Activated naive CD8-positive, alpha-beta T cell treated with anti-CD3 and anti-CD28 coated beads, Interleukin-2, amount 10 ng/mL, durations not matched to agents 7 days and 5 days (primary cell): ENCODE results near the gene SGSH. TPM values are rescaled to one million over a fixed set of nuclear protein-coding genes. Genes with fewer than 3 reads are reported as not detected.

Experiments
- ATAC-seq: fragments of 150-1000 bp; cut with Tn5 transposase; one replicate; pipeline ENCODE4 v1.10.0; 2021; ENCODE audit warnings: low read depth, moderate library complexity
- POLR2A ChIA-PET: fragments of 350-600 bp; sonication (Branson Sonifier 250); formaldehyde crosslinking; loops from one replicate; lab custom pipeline; 2021; ENCODE audit warnings: antibody characterized with exemption; lab: Charles Lee
- DNase-seq: peaks from one replicate; pipeline ENCODE4 v3.0.0; 2021
- H3K27ac Mint-ChIP-seq: one replicate; pipeline ENCODE4 v1.8.0; 2022; ENCODE audit warnings: mild to moderate bottlenecking, mixed read lengths
- H3K27me3 Mint-ChIP-seq: one replicate; pipeline ENCODE4 v1.8.0; 2022; ENCODE audit warnings: mild to moderate bottlenecking, moderate library complexity, mixed read lengths
- H3K36me3 Mint-ChIP-seq: one replicate; pipeline ENCODE4 v1.8.0; 2021; ENCODE audit warnings: mild to moderate bottlenecking, mixed read lengths
- H3K4me1 Mint-ChIP-seq: one replicate; pipeline ENCODE4 v1.8.0; 2021; ENCODE audit warnings: mixed read lengths
- H3K4me3 Mint-ChIP-seq: one replicate; pipeline ENCODE4 v1.8.0; 2022; ENCODE audit warnings: mild to moderate bottlenecking, moderate library complexity, mixed read lengths
- H3K9me3 Mint-ChIP-seq: one replicate; pipeline ENCODE4 v1.8.0; 2021; ENCODE audit warnings: mixed read lengths
- total RNA-seq, 2 experiments: library from RNA; stranded (reverse); gene quantifications; one replicate each; pipeline ENCODE4 v1.2.3, GENCODE V29; 2021

Gene SGSH
- total RNA-seq, 2 experiments from 2014 or later = 51.3 to 57.1 TPM

GRCh38 chr17:80177986-80178595 is 42.0 kb downstream of the SGSH start:
- H3K4me1 Mint-ChIP-seq = no peaks in the 10 kb centered on the region
- H3K36me3 Mint-ChIP-seq = no peaks in the 10 kb centered on the region
- H3K27ac Mint-ChIP-seq = no peak overlapping the region
- ATAC-seq (no peak), DNase-seq (no peak)
- H3K4me3 Mint-ChIP-seq = no peak overlapping the region
- no peaks in the 10 kb centered on the region for H3K9me3 Mint-ChIP-seq
- H3K27me3 Mint-ChIP-seq = peaks cover 4% of the 10 kb centered on the region
- POLR2A ChIA-PET = no interaction called here

- POLR2A ChIA-PET = no interaction called here
- Mint-ChIP-seq H3K27ac (no peak overlapping the region), H3K9me3 (no peaks in the 10 kb centered on the region), H3K36me3 (no peaks in the 10 kb centered on the region), H3K4me1 (no peaks in the 10 kb centered on the region), H3K4me3 (no peak overlapping the region), H3K27me3 (peaks cover 6% of the 10 kb centered on the region)
- no peak for ATAC-seq
- no peak for DNase-seq
These were observed 43.4 kb downstream of the SGSH start for GRCh38 chr17:80176757-80177156.

GRCh38 chr17:80173916-80174315 is 46.2 kb downstream of the SGSH start:
- Mint-ChIP-seq H3K9me3 (no peaks in the 10 kb centered on the region), H3K27ac (no peak overlapping the region), H3K4me3 (no peak overlapping the region), H3K27me3 (peaks cover 2% of the 10 kb centered on the region), H3K36me3 (no peaks in the 10 kb centered on the region), H3K4me1 (no peaks in the 10 kb centered on the region)
- ATAC-seq (no peak), DNase-seq (no peak)
- POLR2A ChIA-PET = no interaction called here

- Mint-ChIP-seq H3K4me1 (no peaks in the 10 kb centered on the region), H3K36me3 (no peaks in the 10 kb centered on the region), H3K4me3 (no peak overlapping the region), H3K9me3 (no peaks in the 10 kb centered on the region), H3K27me3 (peaks cover 2% of the 10 kb centered on the region), H3K27ac (no peak overlapping the region)
- no peak for ATAC-seq
- POLR2A ChIA-PET = no interaction called here
- DNase-seq = no peak
These were observed 47.0 kb downstream of the SGSH start for GRCh38 chr17:80173126-80173525.

- H3K9me3 Mint-ChIP-seq = no peaks in the 10 kb centered on the region
- peaks cover 2% of the 10 kb centered on the region for H3K27me3 Mint-ChIP-seq
- H3K36me3 Mint-ChIP-seq = no peaks in the 10 kb centered on the region
- no peaks in the 10 kb centered on the region for H3K4me1 Mint-ChIP-seq
- no peak overlapping the region for H3K4me3 Mint-ChIP-seq
- no peak for DNase-seq
- no peak for ATAC-seq
- POLR2A ChIA-PET = no interaction called here
- H3K27ac Mint-ChIP-seq = no peak overlapping the region
These were observed 48.5 kb downstream of the SGSH start for GRCh38 chr17:80171681-80172080.

GRCh38 chr17:80169784-80170500 is 50.2 kb downstream of the SGSH start, which contains the start of gene CARD14:
CARD14 (plus strand) TSS chr17:80170030; CDS start chr17:80181439, 11,409 bp downstream.
- Mint-ChIP-seq H3K4me1 (no peaks in the 10 kb centered on the region), H3K27ac (peak within 1 kb of the TSS; percentile 65), H3K4me3 (no peak within 1 kb of the TSS), H3K27me3 (peaks cover 2% of the 10 kb centered on the region), H3K36me3 (no peaks in the 10 kb centered on the region), H3K9me3 (no peaks in the 10 kb centered on the region)
- no peak for DNase-seq
- POLR2A ChIA-PET = no interaction called here
- ATAC-seq = no peak

GRCh38 chr17:80169107-80169506 is 51.0 kb downstream of the SGSH start:
- Mint-ChIP-seq H3K4me3 (no peak overlapping the region), H3K27ac (peak overlapping the region; percentile 65)

GRCh38 chr17:80168371-80168770 is 51.8 kb downstream of the SGSH start:
- DNase-seq = no peak
- Mint-ChIP-seq H3K27ac (no peak overlapping the region), H3K4me1 (no peaks in the 10 kb centered on the region), H3K4me3 (no peak overlapping the region), H3K36me3 (no peaks in the 10 kb centered on the region), H3K9me3 (no peaks in the 10 kb centered on the region), H3K27me3 (peaks cover 13% of the 10 kb centered on the region)
- POLR2A ChIA-PET = no interaction called here
- ATAC-seq = no peak

More at GRCh38 chr17:80169107-80169506, 51.0 kb downstream of the SGSH start:
- Mint-ChIP-seq H3K9me3 (no peaks in the 10 kb centered on the region), H3K4me1 (no peaks in the 10 kb centered on the region), H3K36me3 (no peaks in the 10 kb centered on the region), H3K27me3 (peaks cover 7% of the 10 kb centered on the region)
- POLR2A ChIA-PET = no interaction called here
- ATAC-seq = no peak
- no peak for DNase-seq

GRCh38 chr17:80166446-80166845 is 53.7 kb downstream of the SGSH start:
- ATAC-seq (no peak), DNase-seq (no peak)
- Mint-ChIP-seq H3K27me3 (peaks cover 11% of the 10 kb centered on the region), H3K27ac (no peak overlapping the region), H3K9me3 (no peaks in the 10 kb centered on the region), H3K4me1 (no peaks in the 10 kb centered on the region), H3K36me3 (no peaks in the 10 kb centered on the region), H3K4me3 (no peak overlapping the region)
- POLR2A ChIA-PET = interaction anchor here (0.6 kb wide), 1 partner anchor 185 kb away, joined by 3 read pairs; no protein-coding TSS in a partner anchor

- no peak for ATAC-seq
- Mint-ChIP-seq H3K27me3 (peaks cover 28% of the 10 kb centered on the region), H3K9me3 (no peaks in the 10 kb centered on the region), H3K27ac (no peak overlapping the region), H3K36me3 (no peaks in the 10 kb centered on the region), H3K4me3 (no peak overlapping the region), H3K4me1 (peaks cover 2% of the 10 kb centered on the region)
- POLR2A ChIA-PET = interaction anchor here (0.7 kb wide), 1 partner anchor 30 kb away, joined by 5 read pairs; no protein-coding TSS in a partner anchor
- no peak for DNase-seq
These were observed 55.9 kb downstream of the SGSH start for GRCh38 chr17:80164185-80164584.

- no peak for DNase-seq
- POLR2A ChIA-PET = interaction anchor here (0.6 to 0.7 kb wide), 2 partner anchors 9 to 29 kb away, joined by 4 to 5 read pairs; no protein-coding TSS in a partner anchor
- Mint-ChIP-seq H3K36me3 (no peaks in the 10 kb centered on the region), H3K27me3 (peaks cover 33% of the 10 kb centered on the region), H3K4me1 (peaks cover 2% of the 10 kb centered on the region), H3K27ac (no peak overlapping the region), H3K4me3 (no peak overlapping the region), H3K9me3 (no peaks in the 10 kb centered on the region)
- no peak for ATAC-seq
These were observed 56.8 kb downstream of the SGSH start for GRCh38 chr17:80163336-80163735.

GRCh38 chr17:80160536-80160935 is 59.6 kb downstream of the SGSH start:
- H3K27me3 Mint-ChIP-seq = peaks cover 37% of the 10 kb centered on the region
- POLR2A ChIA-PET = no interaction called here
- peaks cover 2% of the 10 kb centered on the region for H3K4me1 Mint-ChIP-seq
- DNase-seq (no peak), ATAC-seq (no peak)
- peaks cover 7% of the 10 kb centered on the region for H3K9me3 Mint-ChIP-seq
- no peak overlapping the region for H3K4me3 Mint-ChIP-seq
- no peak overlapping the region for H3K27ac Mint-ChIP-seq
- peaks cover 1% of the 10 kb centered on the region for H3K36me3 Mint-ChIP-seq
